ENCODE measurements around the gene ATG10. TPM values are rescaled to one million over a fixed set of nuclear protein-coding genes. Genes with fewer than 3 reads are reported as not detected.

The ATG10 gene
- polyA plus RNA-seq, 1 experiment: 1.7 TPM

DNA sequence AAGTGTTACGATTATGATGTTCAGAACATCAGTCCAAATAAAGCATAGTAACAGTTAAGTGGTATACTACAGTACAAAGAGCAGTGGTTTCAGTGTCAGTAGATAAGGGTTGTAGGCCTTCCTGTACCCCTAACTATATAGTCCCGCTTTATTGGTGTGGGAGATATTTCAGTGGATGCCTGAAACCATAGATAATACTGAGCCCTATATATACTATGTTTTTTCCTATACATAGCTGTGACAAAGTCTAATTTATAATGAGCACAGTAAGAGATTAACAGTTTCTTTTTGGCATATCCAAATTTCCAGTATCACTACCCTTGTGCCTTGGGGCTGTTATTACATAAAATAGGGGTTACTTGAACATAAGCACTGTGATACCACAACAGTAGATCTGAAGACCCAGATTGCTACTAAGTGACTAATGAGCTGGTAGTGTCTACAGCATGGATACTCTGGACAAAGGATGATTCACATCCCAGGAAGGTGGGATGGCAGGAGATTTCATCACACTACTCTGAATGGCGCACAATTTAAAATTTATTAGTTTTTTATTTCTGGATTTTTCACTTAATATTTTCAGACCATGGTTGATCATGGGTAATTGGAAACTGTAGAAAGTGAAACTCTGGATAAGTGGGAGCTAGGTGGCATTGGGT is 187.1 kb downstream of the ATG10 start:
- no peaks in the 10 kb centered on the region for H3K27me3 ChIP-seq (ENCODE audit: control insufficient read depth, insufficient read depth, low read length)
- TF ChIP-seq, protein P1, sequence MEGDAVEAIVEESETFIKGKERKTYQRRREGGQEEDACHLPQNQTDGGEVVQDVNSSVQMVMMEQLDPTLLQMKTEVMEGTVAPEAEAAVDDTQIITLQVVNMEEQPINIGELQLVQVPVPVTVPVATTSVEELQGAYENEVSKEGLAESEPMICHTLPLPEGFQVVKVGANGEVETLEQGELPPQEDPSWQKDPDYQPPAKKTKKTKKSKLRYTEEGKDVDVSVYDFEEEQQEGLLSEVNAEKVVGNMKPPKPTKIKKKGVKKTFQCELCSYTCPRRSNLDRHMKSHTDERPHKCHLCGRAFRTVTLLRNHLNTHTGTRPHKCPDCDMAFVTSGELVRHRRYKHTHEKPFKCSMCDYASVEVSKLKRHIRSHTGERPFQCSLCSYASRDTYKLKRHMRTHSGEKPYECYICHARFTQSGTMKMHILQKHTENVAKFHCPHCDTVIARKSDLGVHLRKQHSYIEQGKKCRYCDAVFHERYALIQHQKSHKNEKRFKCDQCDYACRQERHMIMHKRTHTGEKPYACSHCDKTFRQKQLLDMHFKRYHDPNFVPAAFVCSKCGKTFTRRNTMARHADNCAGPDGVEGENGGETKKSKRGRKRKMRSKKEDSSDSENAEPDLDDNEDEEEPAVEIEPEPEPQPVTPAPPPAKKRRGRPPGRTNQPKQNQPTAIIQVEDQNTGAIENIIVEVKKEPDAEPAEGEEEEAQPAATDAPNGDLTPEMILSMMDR (IDR thresholded peaks at IDR 0.05; ENCODE audit: insufficient read depth, low read depth, low read length): no peak
- ChIA-PET POLR2A (no interaction called here), CTCF (interaction anchor here (1.8 kb wide), 1 partner anchor 10 kb away, joined by 4 read pairs; no protein-coding TSS in a partner anchor)
- no peak overlapping the region for H3K4me3 ChIP-seq (ENCODE audit: low read depth, low read length)
- no peak for DNase-seq (ENCODE audit: low read depth)
- no peaks in the 10 kb centered on the region for H3K36me3 ChIP-seq (ENCODE audit: control insufficient read depth, insufficient read depth, low read length)

DNA sequence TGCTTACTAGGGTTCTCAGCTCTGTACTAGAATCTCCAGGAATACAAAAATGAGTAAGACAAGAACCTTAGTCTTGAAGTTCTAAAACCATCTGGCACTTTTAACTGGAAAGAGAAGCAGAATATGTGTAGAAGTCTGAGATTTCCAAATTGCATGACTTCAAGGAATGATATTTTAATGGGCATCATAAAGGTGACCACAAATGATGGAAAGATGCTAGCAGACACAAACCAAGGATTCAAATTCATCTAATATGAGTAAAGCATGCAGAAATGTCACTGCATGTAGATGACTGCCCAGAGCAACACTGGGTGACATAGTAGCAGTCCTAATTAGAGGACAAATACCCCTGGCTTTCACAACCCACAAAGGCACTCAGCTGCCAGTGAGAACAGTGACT is 189.1 kb downstream of the ATG10 start:
- CTCF ChIA-PET: no interaction called here
- Histone ChIP-seq H3K4me3 (ENCODE audit: low read depth, low read length) (no peak overlapping the region), H3K27me3 (ENCODE audit: control insufficient read depth, insufficient read depth, low read length) (no peaks in the 10 kb centered on the region), H3K36me3 (ENCODE audit: control insufficient read depth, insufficient read depth, low read length) (no peaks in the 10 kb centered on the region)
- TF ChIP-seq, protein P1 (IDR thresholded peaks at IDR 0.05; ENCODE audit: insufficient read depth, low read depth, low read length): no peak
- POLR2A ChIA-PET: no interaction called here
- DNase-seq (ENCODE audit: low read depth): peak; percentile 69

DNA sequence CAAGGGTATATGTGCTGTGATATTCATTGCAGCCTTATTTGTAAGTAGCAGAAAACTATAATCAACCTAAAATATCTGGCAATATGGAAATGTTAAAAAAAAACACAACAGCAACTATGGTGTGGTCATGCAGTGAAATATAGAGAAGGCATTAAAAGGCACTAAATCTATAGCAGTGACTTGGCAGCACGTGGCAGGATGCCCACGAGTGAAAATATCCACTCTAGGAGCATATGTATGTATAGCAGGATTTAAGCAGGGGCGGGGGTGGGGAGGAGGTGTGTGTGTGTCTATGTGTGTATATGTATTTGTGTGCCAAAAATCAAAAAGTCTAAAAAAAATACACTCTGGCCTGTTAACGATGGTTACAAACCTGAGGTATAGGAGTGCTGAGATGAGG is 190.8 kb downstream of the ATG10 start:
- Histone ChIP-seq H3K4me3 (ENCODE audit: low read depth, low read length) (no peak overlapping the region), H3K27me3 (ENCODE audit: control insufficient read depth, insufficient read depth, low read length) (no peaks in the 10 kb centered on the region), H3K36me3 (ENCODE audit: control insufficient read depth, insufficient read depth, low read length) (no peaks in the 10 kb centered on the region)
- CTCF ChIA-PET: no interaction called here
- POLR2A ChIA-PET: no interaction called here
- no peak for DNase-seq (ENCODE audit: low read depth)
- TF ChIP-seq, protein P1 (IDR thresholded peaks at IDR 0.05; ENCODE audit: insufficient read depth, low read depth, low read length): no peak

DNA sequence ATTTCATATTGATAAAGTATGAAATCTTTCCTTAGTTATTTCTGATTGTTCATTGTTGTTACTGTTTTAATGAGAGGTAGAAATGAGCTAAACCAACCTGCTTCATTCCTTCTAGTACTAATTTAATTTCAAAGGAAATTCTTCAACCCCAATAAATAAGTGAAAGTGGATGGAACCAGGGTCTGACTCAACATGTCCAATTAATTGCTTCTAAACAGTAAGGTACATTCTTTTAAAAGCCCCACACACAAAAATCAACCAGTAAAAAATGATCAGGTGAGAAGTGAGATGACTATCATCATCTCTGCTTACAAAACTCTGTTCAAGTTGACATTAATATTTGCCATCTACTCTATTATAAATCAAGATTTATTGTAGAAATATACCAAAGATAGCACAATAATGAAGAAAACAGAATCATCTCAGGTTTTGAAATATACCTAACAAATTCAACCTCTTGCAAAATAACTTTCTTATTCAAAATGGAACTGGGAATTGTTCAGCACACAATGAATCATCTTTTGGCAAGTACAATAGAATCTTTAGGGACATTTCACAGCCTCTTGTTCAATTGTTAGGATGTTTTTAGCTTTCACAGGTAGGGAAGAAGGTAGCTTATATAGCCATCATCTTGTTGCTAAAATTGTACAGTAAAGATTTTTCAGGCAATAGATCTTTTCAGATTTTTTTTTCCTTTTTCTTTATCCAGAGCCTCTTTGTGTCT is 191.8 kb downstream of the ATG10 start:
- Histone ChIP-seq H3K27me3 (ENCODE audit: control insufficient read depth, insufficient read depth, low read length) (no peaks in the 10 kb centered on the region), H3K36me3 (ENCODE audit: control insufficient read depth, insufficient read depth, low read length) (no peaks in the 10 kb centered on the region), H3K4me3 (ENCODE audit: low read depth, low read length) (no peak overlapping the region)
- ChIA-PET POLR2A (no interaction called here), CTCF (interaction anchor here (0.8 to 2.6 kb wide), 7 partner anchors 9 to 738 kb away, joined by 3 to 30 read pairs (median 4); no protein-coding TSS in a partner anchor)
- DNase-seq (ENCODE audit: low read depth): no peak
- TF ChIP-seq, protein P1 (IDR thresholded peaks at IDR 0.05; ENCODE audit: insufficient read depth, low read depth, low read length): no peak

DNA sequence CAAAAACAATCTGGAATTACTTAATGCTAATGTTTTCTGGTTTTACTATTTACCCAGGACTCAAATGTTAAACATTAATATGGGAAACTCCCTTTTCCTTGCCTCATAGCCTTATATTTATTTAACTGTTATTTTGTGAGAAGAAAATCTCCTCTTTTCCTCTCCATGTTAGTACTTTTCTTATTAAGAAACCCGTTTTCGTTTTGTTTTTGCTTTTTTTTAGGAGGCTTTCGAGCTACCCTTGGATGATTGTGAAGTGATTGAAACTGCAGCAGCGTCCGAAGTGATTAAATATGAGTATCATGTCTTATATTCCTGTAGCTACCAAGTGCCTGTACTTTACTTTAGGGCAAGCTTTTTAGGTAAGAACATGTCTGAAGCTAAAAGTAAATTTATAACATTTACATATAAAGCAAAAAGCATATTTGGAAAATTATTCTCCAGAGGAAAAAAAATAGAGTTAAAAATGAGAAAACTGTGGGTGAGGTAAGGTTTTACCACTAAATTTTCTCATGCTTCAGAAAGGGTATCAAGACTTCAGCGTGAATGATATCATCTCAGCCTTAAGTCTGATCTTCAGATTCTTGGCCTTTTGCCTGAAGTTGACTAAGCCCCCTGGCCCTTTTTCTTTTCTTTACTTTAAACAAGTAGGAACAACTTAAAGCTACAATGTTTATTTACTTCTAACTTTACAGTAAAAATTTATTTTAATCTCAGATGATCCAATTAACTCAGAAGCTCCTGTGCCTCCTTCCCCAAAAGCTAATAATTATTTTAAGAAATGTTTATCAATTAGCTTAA is 192.6 kb downstream of the ATG10 start:
- no peaks in the 10 kb centered on the region for H3K36me3 ChIP-seq (ENCODE audit: control insufficient read depth, insufficient read depth, low read length)
- TF ChIP-seq, protein P1 (IDR thresholded peaks at IDR 0.05; ENCODE audit: insufficient read depth, low read depth, low read length): no peak
- no peak for DNase-seq (ENCODE audit: low read depth)
- no peaks in the 10 kb centered on the region for H3K27me3 ChIP-seq (ENCODE audit: control insufficient read depth, insufficient read depth, low read length)
- ChIA-PET CTCF (interaction anchor here (0.7 to 2.6 kb wide), 13 partner anchors 8 to 739 kb away, joined by 3 to 30 read pairs (median 4); partner anchors contain the start of gene SSBP2), POLR2A (interaction anchor here (0.6 kb wide), 1 partner anchor 861 kb away, joined by 3 read pairs; no protein-coding TSS in a partner anchor)
- no peak overlapping the region for H3K4me3 ChIP-seq (ENCODE audit: low read depth, low read length)

Measured in BJ (cell line).